Measurements from ENCODE around the gene SLC34A2.
"Not testable (repeated sequence)": the region's sequence is repeated elsewhere in the genome, so short reads cannot be mapped to it uniquely, and the experiment has no call there.

Gene SLC34A2

DNA sequence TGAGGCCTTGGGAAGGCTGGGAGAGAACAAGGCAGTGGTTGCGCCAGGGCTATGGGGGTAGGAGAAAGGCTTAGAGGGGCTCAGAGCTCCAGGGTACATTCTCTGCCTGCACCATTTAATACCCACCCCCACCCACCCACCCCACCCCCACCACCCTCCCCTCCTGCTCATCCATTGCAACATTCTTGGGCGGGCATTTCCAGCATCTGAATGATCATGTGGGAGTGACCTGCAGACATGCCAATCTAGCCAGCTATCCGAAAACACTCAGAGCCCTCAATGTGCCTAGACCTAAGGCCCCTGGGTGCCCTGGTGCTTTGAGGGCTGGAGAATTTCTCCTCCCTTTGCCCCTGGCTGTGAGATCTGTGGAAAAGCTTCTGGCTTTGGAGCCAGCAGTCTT is 3.1 kb downstream of the SLC34A2 start:
- no peak for DNase-seq (ENCODE audit: low read depth in 1 of 2, low spot score in 1 of 2)

DNA sequence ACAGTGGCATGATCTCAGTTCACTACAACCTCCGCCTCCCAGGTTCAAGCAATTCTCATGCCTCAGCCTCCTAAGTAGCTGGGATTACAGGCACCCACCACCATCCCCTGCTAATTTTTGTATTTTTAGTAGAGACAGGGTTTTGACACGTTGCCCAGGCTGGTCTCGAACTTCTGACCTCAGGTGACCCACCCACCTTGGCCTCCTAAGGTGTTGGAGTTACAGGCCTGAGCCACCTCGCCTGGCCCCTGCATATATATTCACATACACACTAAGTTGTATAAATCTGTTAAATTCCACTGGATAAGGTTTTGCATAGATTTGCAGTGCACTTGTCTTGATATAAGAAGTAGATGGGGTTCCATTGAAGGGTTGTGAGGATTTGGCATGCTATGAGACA is 5.8 kb downstream of the SLC34A2 start:
- DNase-seq (ENCODE audit: low read depth in 1 of 2, low spot score in 1 of 2), result not testable (repeated sequence)

DNA sequence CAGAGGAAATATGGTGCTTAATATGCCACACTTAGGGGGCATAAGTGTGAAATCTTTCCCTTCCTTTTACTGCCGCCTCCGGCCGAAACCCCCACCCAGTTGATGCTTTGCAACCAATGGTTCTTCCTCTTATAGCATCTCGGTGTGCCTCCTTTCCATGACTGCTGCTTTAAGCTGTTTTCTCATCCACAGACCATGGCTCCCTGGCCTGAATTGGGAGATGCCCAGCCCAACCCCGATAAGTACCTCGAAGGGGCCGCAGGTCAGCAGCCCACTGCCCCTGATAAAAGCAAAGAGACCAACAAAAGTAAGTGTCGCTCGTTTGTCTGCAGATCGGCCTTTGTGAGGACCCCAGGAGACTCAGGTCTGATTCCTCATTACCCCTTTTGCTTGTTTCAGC is 6.7 kb downstream of the SLC34A2 start:
- DNase-seq (ENCODE audit: low read depth in 1 of 2, low spot score in 1 of 2), result no peak

DNA sequence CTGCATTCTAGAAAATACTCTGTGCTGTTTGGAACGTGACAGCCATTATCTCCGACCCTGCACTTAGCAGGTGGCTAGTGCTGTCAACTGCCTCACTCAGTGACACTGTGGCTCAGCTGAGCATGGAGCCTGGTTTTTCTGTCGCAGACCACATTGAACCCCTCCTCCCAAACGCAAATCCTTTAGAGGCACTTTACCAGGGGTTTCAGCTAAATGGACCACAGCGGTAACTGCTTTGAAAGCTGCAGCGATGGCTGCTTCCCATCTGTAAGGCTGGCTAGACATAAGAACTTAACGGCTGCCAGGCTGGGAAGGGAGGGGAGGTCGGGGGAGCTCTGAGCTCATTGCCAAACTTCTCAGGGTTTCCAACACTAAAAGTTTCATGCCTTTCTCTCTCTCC is 8.1 kb downstream of the SLC34A2 start:
- no peak for DNase-seq (ENCODE audit: low read depth in 1 of 2, low spot score in 1 of 2)

DNA sequence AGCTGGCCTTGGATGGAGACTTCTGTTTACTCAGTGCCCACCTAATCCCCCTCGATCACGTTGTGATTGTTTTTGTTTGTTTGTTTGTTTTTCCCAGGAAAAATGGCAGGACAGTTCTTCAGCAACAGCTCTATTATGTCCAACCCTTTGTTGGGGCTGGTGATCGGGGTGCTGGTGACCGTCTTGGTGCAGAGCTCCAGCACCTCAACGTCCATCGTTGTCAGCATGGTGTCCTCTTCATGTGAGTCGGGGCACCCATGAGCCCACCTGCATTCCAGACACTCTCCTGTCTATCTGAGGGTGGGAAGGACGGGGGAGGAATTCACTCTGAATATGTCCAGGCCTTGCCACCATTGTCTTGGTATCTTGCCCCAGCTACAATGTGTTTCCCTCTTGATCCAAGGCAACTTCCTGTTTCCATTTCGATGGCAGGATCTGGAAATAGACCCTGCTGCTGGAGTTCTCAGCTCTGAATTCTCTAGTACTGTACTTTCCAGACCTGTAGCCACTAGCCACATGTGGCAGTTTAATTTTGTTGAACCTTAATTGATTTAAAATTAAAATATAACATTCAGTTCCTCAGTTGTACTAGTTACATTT is 10.5 kb downstream of the SLC34A2 start:
- DNase-seq (ENCODE audit: low read depth in 1 of 2, low spot score in 1 of 2), result no peak

DNA sequence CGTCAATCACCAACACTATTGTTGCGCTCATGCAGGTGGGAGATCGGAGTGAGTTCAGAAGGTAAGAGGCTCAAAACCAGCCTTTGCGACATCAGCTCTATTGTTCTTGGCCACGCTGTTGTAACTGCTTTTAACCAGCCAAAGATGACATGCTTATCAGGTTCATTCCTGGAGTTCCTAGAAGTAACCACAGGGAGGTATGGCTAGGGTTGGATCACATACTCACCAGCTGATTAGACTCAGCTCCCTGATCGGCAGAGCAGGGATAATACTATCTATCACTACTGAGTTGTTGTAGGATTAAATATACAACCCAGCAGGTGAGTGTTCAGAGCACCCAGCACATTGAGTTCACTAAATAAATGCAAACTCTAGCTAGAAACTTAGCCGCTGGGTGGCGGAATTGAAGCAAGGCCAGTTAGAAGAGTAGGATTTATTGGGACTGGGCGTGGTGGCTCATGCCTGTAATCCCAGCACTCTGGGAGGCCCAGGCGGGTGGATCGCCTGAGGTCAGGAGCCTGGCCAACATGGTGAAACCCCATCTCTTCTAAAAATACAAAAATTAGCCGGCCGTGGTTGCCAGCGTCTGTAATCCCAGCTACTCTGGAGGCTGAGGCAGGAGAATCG is 12.4 kb downstream of the SLC34A2 start:
- no peak for DNase-seq (ENCODE audit: low read depth in 1 of 2, low spot score in 1 of 2)

DNA sequence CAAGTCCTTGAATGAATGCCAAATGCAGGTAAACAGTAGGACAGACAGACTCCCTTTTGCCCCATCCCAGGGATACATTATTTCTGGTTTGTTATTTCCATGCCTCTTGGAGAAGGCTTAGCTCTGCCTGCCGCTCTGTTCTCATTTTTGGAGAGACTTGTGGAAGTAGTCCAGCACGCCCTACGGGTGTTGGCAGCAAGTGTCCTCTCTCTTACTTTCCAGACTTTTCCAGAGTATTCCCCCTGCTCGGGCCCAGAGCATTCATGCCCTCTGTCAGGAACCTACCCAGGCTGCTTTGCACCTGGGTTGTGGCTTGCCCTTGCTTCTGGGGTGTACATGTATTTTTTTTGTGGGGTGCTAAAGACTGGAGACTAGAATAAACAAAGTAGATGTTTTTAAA is 15.3 kb downstream of the SLC34A2 start:
- no peak for DNase-seq (ENCODE audit: low read depth in 1 of 2, low spot score in 1 of 2)

DNA sequence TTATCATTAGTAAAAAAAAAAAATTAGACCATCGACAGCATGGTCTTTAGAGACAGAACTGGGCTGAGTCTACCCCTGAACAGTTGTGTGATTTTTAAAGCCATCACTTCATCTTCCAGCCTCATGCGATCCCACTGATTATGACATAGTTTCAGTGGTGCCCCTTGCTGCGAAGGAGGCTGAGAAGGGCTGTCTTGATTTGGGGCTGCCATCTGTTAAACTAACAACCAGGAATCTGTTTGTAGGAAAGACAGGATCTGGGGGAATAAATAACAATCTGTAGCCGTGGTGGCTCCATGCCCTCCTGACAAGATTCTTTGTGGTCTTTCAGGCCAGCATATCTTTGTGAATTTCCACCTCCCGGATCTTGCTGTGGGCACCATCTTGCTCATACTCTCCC is 17.1 kb downstream of the SLC34A2 start:
- no peak for DNase-seq (ENCODE audit: low read depth in 1 of 2, low spot score in 1 of 2)

DNA sequence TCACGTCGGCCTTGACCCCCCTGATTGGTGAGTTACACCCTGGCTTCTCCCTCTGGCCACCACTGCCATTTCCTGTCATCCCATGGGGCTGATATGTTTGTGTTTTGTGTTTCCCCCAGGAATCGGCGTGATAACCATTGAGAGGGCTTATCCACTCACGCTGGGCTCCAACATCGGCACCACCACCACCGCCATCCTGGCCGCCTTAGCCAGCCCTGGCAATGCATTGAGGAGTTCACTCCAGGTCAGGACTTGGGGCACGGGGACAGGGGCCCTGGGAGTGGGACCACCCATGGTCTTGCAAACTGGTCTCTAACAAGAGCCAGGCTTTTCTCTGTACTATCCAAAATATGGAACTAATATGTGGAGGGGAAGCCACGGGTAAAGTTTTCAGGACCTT is 18.7 kb downstream of the SLC34A2 start:
- no peak for DNase-seq (ENCODE audit: low read depth in 1 of 2, low spot score in 1 of 2)

DNA sequence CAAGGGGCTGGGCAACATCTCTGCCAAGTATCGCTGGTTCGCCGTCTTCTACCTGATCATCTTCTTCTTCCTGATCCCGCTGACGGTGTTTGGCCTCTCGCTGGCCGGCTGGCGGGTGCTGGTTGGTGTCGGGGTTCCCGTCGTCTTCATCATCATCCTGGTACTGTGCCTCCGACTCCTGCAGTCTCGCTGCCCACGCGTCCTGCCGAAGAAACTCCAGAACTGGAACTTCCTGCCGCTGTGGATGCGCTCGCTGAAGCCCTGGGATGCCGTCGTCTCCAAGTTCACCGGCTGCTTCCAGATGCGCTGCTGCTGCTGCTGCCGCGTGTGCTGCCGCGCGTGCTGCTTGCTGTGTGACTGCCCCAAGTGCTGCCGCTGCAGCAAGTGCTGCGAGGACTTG is 20.6 kb downstream of the SLC34A2 start:
- no peak for DNase-seq (ENCODE audit: low read depth in 1 of 2, low spot score in 1 of 2)

DNA sequence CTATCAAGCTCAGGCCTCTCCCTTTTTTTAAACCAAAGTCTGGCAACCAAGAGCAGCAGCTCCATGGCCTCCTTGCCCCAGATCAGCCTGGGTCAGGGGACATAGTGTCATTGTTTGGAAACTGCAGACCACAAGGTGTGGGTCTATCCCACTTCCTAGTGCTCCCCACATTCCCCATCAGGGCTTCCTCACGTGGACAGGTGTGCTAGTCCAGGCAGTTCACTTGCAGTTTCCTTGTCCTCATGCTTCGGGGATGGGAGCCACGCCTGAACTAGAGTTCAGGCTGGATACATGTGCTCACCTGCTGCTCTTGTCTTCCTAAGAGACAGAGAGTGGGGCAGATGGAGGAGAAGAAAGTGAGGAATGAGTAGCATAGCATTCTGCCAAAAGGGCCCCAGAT is 21.5 kb downstream of the SLC34A2 start:
- no peak for DNase-seq (ENCODE audit: low read depth in 1 of 2, low spot score in 1 of 2)

DNA sequence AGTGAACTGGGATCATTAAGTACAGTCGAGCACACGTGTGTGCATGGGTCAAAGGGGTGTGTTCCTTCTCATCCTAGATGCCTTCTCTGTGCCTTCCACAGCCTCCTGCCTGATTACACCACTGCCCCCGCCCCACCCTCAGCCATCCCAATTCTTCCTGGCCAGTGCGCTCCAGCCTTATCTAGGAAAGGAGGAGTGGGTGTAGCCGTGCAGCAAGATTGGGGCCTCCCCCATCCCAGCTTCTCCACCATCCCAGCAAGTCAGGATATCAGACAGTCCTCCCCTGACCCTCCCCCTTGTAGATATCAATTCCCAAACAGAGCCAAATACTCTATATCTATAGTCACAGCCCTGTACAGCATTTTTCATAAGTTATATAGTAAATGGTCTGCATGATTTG is 22.3 kb downstream of the SLC34A2 start:
- no peak for DNase-seq (ENCODE audit: low read depth in 1 of 2, low spot score in 1 of 2)

DNA sequence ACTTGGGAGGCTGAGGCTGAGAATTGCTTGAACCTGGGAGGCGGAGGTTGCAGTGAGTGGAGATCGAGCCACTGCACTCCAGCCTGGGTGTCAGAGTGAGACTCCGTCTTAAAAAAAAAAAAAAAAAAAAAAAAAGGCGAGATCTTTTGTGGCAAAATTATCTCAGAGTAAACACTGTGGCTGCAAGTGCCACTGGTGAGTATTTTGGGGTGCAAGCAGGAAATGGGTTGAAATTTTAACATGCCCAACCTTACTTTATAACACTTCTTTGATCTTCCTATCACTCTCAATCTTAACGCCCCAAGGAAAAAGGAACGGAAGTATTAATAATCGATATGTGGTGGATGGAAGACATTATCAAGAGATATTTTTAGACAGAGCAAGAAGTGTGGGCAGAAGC is 32.1 kb downstream of the SLC34A2 start:
- DNase-seq (ENCODE audit: low read depth in 1 of 2, low spot score in 1 of 2), result no peak

DNA sequence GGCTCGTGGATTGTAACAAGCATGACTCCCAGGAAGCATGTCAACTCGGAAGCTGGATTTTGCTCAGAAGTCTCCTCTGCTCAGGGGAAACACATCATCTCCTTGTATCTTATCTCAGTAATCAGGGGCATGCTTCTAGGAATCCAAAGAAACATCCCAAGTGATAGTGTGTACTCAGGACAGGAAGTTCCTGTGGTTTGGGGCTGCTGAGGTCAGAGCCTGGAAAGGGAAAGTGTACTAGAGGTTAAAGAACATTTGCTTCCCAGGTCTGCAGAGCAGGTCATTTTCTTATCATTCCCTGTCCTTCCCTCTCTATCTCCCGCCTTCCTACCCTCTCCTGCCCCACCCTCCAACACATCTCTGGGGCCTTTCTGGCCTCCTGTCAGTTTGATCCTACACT is 38.8 kb downstream of the SLC34A2 start:
- no peak for DNase-seq (ENCODE audit: low read depth in 1 of 2, low spot score in 1 of 2)

DNA sequence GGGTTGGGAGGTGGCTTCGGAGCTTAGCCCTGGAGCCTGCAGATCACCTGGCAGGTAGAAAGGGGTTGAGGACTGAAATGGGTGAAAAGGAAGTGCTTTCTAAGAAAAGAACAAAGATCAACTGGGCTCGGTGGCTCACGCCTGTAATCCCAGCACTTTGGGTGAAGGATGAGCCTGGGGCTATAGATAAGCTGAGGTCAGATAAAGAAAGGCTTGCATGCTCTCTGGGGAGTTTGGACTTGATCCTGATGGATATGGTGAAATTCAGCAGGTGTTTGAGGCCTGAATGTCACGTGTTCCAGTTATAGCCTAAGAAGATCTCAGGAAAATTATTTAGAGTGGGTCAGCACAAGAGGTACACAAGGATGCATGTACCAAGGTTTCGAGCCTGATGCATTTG is 40.8 kb downstream of the SLC34A2 start:
- no peak for DNase-seq (ENCODE audit: low read depth in 1 of 2, low spot score in 1 of 2)

DNA sequence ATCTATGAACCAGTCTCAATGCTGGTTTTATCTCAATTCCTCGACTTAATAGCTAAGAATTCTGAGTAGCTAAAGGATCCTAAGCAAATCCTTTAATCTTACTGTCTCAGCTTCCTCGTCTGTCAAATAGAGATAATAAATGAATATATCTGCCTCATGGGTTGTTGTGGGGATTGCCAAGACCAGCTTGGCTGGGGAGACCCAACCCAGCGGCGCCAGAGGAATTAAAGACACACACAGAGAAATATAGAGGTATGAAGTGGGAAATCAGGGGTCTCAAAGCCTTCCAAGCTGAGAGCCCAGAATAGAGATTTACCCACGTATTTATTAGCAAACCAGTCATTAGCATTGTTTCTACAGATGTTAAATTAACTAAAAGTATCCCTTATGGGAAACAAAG is 41.9 kb downstream of the SLC34A2 start:
- DNase-seq (ENCODE audit: low read depth in 1 of 2, low spot score in 1 of 2), result no peak

DNA sequence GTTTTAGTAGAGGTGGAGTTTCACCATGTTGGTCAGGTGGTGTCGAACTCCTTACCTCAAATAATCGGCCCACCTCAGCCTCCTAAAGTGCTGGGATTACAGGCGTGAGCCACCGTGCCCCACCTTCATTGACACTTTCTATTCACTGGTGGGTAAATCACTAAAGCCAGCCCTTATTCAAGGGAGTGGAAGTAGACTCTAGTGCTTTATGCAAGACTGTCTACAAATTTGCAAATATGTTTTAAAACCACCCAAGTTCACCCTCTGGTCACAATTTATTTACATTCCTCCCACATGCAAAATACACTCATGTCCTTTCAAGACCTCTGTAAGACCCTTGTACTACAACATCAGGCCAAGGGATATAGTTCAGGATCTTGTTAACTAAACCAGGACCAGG is 45.0 kb downstream of the SLC34A2 start:
- no peak for DNase-seq (ENCODE audit: low read depth in 1 of 2, low spot score in 1 of 2)

DNA sequence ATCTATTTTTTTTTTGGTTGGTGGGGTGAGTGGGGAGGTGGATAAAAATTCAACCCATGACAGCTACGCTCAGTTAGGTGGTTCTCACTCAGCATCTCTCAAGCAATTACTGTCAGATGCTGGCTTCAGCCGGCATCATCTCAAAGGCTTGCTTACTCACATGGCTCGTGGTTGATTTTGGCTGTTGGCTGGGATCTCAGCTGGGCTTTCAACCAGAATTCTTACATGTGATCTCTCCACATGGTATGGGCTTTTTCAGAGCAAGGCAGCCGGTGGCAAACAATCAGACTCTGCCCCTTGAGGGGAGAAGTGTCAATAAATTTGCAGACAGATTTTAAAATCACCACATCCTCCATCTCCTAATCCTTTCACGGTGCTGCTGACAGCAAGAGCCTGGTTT is 47.2 kb downstream of the SLC34A2 start:
- no peak for DNase-seq (ENCODE audit: low read depth in 1 of 2, low spot score in 1 of 2)

DNA sequence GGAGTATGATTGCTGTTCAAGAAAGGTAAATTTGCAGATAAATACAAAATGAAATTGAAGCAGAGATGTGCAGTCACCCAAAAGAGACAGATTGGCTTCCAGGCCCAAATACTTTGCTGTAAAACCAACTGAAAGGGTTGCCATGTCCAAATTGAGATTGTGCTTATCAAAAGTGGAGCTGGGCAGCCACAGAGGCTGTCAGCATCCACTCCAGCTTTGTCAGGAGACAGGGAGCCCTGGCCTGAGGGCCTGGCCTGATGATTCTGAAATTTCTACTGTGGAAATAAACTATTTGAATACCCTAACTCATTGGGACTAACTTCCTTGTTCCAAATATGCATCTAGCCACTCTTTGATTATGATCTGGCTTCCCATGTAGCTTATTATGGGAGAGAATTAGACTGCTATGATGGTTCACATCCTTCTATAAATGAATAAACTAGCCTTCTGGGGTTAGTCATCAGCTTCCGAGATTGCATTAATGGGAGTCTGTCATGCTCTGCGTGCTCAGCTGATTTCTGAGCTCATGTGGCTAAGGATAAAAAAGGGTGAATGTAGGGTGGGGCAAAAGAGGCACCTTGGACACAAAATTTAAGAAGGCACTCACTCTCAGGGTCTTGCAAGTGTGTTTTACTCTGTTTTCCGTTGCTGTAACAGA is 48.2 kb downstream of the SLC34A2 start:
- no peak for DNase-seq (ENCODE audit: low read depth in 1 of 2, low spot score in 1 of 2)

DNA sequence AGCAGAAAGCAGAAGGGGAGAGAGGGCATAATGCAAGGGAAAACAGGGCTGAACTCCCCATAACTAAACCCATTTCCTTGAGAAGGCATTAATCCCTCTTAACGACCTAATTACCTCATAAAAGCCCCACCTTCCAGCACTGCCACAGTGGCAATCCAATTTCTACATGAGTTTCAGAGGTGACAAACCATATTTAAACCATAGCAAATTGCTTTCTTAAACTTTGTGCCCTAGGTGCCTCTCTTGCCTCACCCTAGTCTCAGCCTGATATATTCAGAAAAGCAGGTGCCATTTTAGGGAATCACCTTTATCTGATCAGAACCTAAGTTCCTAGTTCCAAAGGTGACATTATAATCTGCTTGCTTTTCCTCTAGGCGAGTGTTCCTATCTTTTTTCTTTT is 48.9 kb downstream of the SLC34A2 start:
- DNase-seq (ENCODE audit: low read depth in 1 of 2, low spot score in 1 of 2), result no peak

DNA sequence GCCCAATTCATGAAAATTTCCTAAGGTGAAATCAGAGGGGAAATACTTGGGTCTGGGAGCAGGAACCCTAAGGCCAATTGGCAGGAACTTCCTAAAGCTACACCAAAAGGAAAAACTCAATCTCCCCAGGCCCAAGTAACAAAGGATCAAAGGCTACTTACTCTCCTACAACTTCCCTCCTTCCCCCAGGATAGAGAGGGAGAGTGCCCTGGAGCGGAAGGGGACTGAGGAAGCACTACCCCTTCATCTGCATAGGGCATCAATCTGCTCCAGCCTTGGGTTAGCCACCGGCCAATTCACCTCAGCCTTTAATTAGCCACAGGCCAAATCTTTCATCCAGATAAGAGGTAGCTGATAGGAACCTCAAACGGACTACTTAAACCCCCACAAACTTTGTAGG is 55.0 kb downstream of the SLC34A2 start:
- no peak for DNase-seq (ENCODE audit: low read depth in 1 of 2, low spot score in 1 of 2)

DNA sequence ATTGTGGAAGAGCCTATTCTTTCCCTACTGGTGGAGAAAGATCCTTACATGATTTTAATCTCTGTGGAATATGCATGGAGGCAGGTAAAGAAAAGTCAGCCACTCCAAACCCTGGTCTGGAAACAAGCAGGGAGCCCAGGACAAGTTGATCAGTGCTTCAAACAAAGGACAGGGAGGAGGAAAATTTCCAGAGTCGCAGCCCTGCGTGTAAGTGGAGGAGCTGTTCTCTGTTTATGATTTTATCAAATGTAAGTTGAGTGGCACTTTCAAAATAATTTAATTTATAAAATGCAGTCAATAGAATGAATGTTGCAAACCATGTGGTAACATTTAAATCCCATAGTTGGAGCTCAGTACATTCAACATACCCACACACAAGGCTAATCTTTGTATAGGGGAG is 57.0 kb downstream of the SLC34A2 start:
- no peak for DNase-seq (ENCODE audit: low read depth in 1 of 2, low spot score in 1 of 2)

DNA sequence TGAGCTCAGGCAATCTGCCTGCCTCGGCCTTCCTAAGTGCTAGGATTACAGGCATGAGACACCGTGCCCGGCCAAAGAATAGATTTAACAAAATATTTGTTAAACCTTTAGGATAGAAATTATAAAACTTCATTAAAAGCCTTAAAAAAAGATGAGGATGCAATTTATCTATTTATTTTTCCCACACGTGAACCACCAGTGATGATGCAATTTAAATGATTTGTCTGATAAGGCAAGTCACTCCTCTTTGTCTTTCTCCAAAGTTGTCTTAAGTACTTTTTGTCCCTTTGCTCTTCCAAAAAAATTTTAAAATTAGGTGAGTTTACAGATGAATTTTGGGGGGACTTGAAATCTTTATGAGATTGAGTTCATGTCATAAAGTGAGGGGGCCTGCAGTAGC is 58.2 kb downstream of the SLC34A2 start:
- DNase-seq (ENCODE audit: low read depth in 1 of 2, low spot score in 1 of 2), result no peak

All from activated T-helper 1 cell treated with anti-CD3 and anti-CD28 coated beads, Interleukin-2, amount 50 U/mL, for 16 hours (primary cell).